ENCODE measurements around the gene MICALL1.

Gene MICALL1

DNA sequence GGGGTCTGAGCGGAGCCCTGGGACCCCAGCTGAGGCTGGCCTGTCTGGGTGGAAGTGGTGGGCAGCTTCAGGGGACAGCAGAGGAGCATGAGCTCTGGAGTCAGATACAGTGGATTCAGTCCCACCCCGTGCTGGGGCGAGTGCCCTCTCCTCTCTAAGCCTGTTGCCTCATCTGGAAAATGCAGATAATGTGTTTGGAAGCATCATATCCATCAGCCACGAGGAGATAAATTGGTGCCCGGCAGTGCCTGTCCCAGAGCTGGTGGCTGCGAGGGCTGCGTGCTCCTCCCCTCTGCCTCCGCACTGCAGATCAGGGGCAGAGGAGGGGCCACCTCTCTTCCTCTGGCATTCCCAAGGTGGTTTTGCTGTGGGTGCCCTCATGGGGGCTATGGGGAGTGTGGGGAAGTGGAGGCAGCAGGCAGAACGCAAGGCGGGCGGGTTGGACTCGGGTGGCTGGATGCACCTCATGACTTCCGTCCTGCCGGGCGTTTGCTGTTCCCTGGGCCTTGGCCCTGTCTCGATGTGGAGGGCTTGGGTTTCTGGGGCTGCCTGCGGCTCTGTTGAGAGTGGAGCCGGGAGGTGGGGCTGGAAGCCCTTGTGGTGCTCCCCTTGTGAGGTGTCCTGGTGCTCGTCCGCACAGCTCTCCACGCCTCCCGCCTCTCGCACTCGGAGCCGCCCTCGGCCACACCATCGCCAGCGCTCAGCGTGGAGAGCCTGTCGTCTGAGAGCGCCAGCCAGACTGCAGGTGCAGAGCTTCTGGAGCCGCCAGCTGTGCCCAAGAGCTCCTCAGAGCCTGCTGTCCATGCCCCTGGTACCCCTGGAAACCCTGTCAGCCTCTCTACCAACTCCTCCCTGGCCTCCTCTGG is 20.9 kb downstream of the MICALL1 start:
- Histone ChIP-seq H4K8ac (ENCODE audit: low read depth, low read length) (no peak overlapping the region), H3K79me2 (ENCODE audit: control insufficient read depth, insufficient read depth, low read length) (no peaks in the 10 kb centered on the region), H3K4me2 (ENCODE audit: low read length) (no peak overlapping the region), H2AK5ac (ENCODE audit: low read length) (no peak overlapping the region), H3K4me3 (ENCODE audit: low read length) (no peak overlapping the region), H2BK5ac (ENCODE audit: low read length) (no peak overlapping the region), H3K27me3 (ENCODE audit: insufficient read depth, low read length, poor library complexity) (no peaks in the 10 kb centered on the region), H3K27ac (ENCODE audit: low read depth, low read length) (no peak overlapping the region), H3K4ac (ENCODE audit: low read depth, low read length) (no peak overlapping the region), H2BK120ac (ENCODE audit: low read depth, low read length) (no peak overlapping the region), H4K5ac (ENCODE audit: low read length) (no peak overlapping the region), H3K56ac (ENCODE audit: low read length) (no peak overlapping the region), H3K9ac (ENCODE audit: low read length) (no peak overlapping the region), H3K79me1 (ENCODE audit: low read length) (no peaks in the 10 kb centered on the region), H3K23ac (ENCODE audit: low read length) (no peak overlapping the region), H3K18ac (ENCODE audit: low read length) (no peak overlapping the region), H2BK15ac (replicated peaks; ENCODE audit: low read depth) (no peak overlapping the region), H3K36me3 (ENCODE audit: control insufficient read depth, insufficient read depth, low read length) (peaks cover 7% of the 10 kb centered on the region), H3K4me1 (ENCODE audit: control insufficient read depth, low read depth, low read length) (no peaks in the 10 kb centered on the region)
- no peak for DNase-seq
- no CpG with 5 or more reads among the region's 32 CpGs for WGBS (ENCODE audit: extremely low coverage, insufficient coverage, low lambda C conversion rate)

- no peak overlapping the region for H3K18ac ChIP-seq (ENCODE audit: low read length)
- no peak for DNase-seq
- no peaks in the 10 kb centered on the region for H3K79me1 ChIP-seq (ENCODE audit: low read length)
- H3K36me3 ChIP-seq (ENCODE audit: control insufficient read depth, insufficient read depth, low read length): peaks cover 7% of the 10 kb centered on the region
- H3K4me3 ChIP-seq (ENCODE audit: low read length): no peak overlapping the region
- no peak overlapping the region for H3K56ac ChIP-seq (ENCODE audit: low read length)
- no peak overlapping the region for H3K23ac ChIP-seq (ENCODE audit: low read length)
- H3K27ac ChIP-seq (ENCODE audit: low read depth, low read length): no peak overlapping the region
- no peak overlapping the region for H4K8ac ChIP-seq (ENCODE audit: low read depth, low read length)
- H3K27me3 ChIP-seq (ENCODE audit: insufficient read depth, low read length, poor library complexity): no peaks in the 10 kb centered on the region
- WGBS (ENCODE audit: extremely low coverage, insufficient coverage, low lambda C conversion rate): no CpG with 5 or more reads among the region's 5 CpGs
- no peak overlapping the region for H3K9ac ChIP-seq (ENCODE audit: low read length)
- no peak overlapping the region for H2AK5ac ChIP-seq (ENCODE audit: low read length)
- H2BK15ac ChIP-seq (replicated peaks; ENCODE audit: low read depth): no peak overlapping the region
- H3K4me2 ChIP-seq (ENCODE audit: low read length): no peak overlapping the region
- H2BK120ac ChIP-seq (ENCODE audit: low read depth, low read length): no peak overlapping the region
- H3K4me1 ChIP-seq (ENCODE audit: control insufficient read depth, low read depth, low read length): no peaks in the 10 kb centered on the region
- H4K5ac ChIP-seq (ENCODE audit: low read length): no peak overlapping the region
- H3K4ac ChIP-seq (ENCODE audit: low read depth, low read length): no peak overlapping the region
- H3K79me2 ChIP-seq (ENCODE audit: control insufficient read depth, insufficient read depth, low read length): no peaks in the 10 kb centered on the region
- no peak overlapping the region for H2BK5ac ChIP-seq (ENCODE audit: low read length)
Measured at GRCh38 chr22:37927637-37927936, 21.5 kb downstream of the MICALL1 start.

- Histone ChIP-seq H3K9ac (ENCODE audit: low read length) (no peak overlapping the region), H3K79me1 (ENCODE audit: low read length) (no peaks in the 10 kb centered on the region), H3K56ac (ENCODE audit: low read length) (no peak overlapping the region), H2BK5ac (ENCODE audit: low read length) (no peak overlapping the region), H3K4me2 (ENCODE audit: low read length) (no peak overlapping the region), H2BK15ac (replicated peaks; ENCODE audit: low read depth) (no peak overlapping the region), H4K8ac (ENCODE audit: low read depth, low read length) (no peak overlapping the region), H2AK5ac (ENCODE audit: low read length) (no peak overlapping the region), H3K27me3 (ENCODE audit: insufficient read depth, low read length, poor library complexity) (no peaks in the 10 kb centered on the region), H2BK120ac (ENCODE audit: low read depth, low read length) (no peak overlapping the region), H3K36me3 (ENCODE audit: control insufficient read depth, insufficient read depth, low read length) (peaks cover 9% of the 10 kb centered on the region), H3K4ac (ENCODE audit: low read depth, low read length) (no peak overlapping the region), H3K4me1 (ENCODE audit: control insufficient read depth, low read depth, low read length) (no peaks in the 10 kb centered on the region), H3K4me3 (ENCODE audit: low read length) (no peak overlapping the region), H3K27ac (ENCODE audit: low read depth, low read length) (no peak overlapping the region), H3K79me2 (ENCODE audit: control insufficient read depth, insufficient read depth, low read length) (no peaks in the 10 kb centered on the region), H3K18ac (ENCODE audit: low read length) (no peak overlapping the region), H4K5ac (ENCODE audit: low read length) (no peak overlapping the region), H3K23ac (ENCODE audit: low read length) (no peak overlapping the region)
- WGBS (ENCODE audit: extremely low coverage, insufficient coverage, low lambda C conversion rate): no CpG with 5 or more reads among the region's 5 CpGs
- no peak for DNase-seq
Measured at GRCh38 chr22:37929390-37929789, 23.3 kb downstream of the MICALL1 start.

- Histone ChIP-seq H3K4me2 (ENCODE audit: low read length) (no peak overlapping the region), H3K23ac (ENCODE audit: low read length) (no peak overlapping the region), H2AK5ac (ENCODE audit: low read length) (no peak overlapping the region), H3K4ac (ENCODE audit: low read depth, low read length) (no peak overlapping the region), H3K4me1 (ENCODE audit: control insufficient read depth, low read depth, low read length) (no peaks in the 10 kb centered on the region), H2BK5ac (ENCODE audit: low read length) (no peak overlapping the region), H3K27ac (ENCODE audit: low read depth, low read length) (no peak overlapping the region), H3K79me1 (ENCODE audit: low read length) (no peaks in the 10 kb centered on the region), H4K5ac (ENCODE audit: low read length) (no peak overlapping the region), H4K8ac (ENCODE audit: low read depth, low read length) (no peak overlapping the region), H2BK15ac (replicated peaks; ENCODE audit: low read depth) (no peak overlapping the region), H3K9ac (ENCODE audit: low read length) (no peak overlapping the region), H3K56ac (ENCODE audit: low read length) (no peak overlapping the region), H3K27me3 (ENCODE audit: insufficient read depth, low read length, poor library complexity) (no peaks in the 10 kb centered on the region), H3K79me2 (ENCODE audit: control insufficient read depth, insufficient read depth, low read length) (no peaks in the 10 kb centered on the region), H3K4me3 (ENCODE audit: low read length) (no peak overlapping the region), H3K36me3 (ENCODE audit: control insufficient read depth, insufficient read depth, low read length) (peaks cover 7% of the 10 kb centered on the region), H3K18ac (ENCODE audit: low read length) (no peak overlapping the region), H2BK120ac (ENCODE audit: low read depth, low read length) (no peak overlapping the region)
- WGBS (ENCODE audit: extremely low coverage, insufficient coverage, low lambda C conversion rate): no CpG with 5 or more reads among the region's 11 CpGs
- peak; percentile 56 for DNase-seq
Measured at GRCh38 chr22:37930270-37930951, 24.3 kb downstream of the MICALL1 start.

- H2BK5ac ChIP-seq (ENCODE audit: low read length): no peak overlapping the region
- no peak overlapping the region for H2BK120ac ChIP-seq (ENCODE audit: low read depth, low read length)
- no peak overlapping the region for H3K56ac ChIP-seq (ENCODE audit: low read length)
- H3K36me3 ChIP-seq (ENCODE audit: control insufficient read depth, insufficient read depth, low read length): peaks cover 7% of the 10 kb centered on the region
- H3K4me3 ChIP-seq (ENCODE audit: low read length): no peak overlapping the region
- WGBS (ENCODE audit: extremely low coverage, insufficient coverage, low lambda C conversion rate): no CpG with 5 or more reads among the region's 2 CpGs
- no peaks in the 10 kb centered on the region for H3K79me1 ChIP-seq (ENCODE audit: low read length)
- no peak for DNase-seq
- no peak overlapping the region for H4K8ac ChIP-seq (ENCODE audit: low read depth, low read length)
- H3K4me2 ChIP-seq (ENCODE audit: low read length): no peak overlapping the region
- H3K27me3 ChIP-seq (ENCODE audit: insufficient read depth, low read length, poor library complexity): no peaks in the 10 kb centered on the region
- no peak overlapping the region for H3K9ac ChIP-seq (ENCODE audit: low read length)
- no peaks in the 10 kb centered on the region for H3K79me2 ChIP-seq (ENCODE audit: control insufficient read depth, insufficient read depth, low read length)
- H2BK15ac ChIP-seq (replicated peaks; ENCODE audit: low read depth): no peak overlapping the region
- no peak overlapping the region for H3K23ac ChIP-seq (ENCODE audit: low read length)
- H3K27ac ChIP-seq (ENCODE audit: low read depth, low read length): no peak overlapping the region
- H2AK5ac ChIP-seq (ENCODE audit: low read length): no peak overlapping the region
- no peak overlapping the region for H3K4ac ChIP-seq (ENCODE audit: low read depth, low read length)
- H4K5ac ChIP-seq (ENCODE audit: low read length): no peak overlapping the region
- no peak overlapping the region for H3K18ac ChIP-seq (ENCODE audit: low read length)
- no peaks in the 10 kb centered on the region for H3K4me1 ChIP-seq (ENCODE audit: control insufficient read depth, low read depth, low read length)
Measured at GRCh38 chr22:37930952-37931440, 24.9 kb downstream of the MICALL1 start.

Measured in mesendoderm (in vitro differentiated cells).